K562 (cell line): ENCODE results near the gene TEX261. TPM values are rescaled to one million over a fixed set of nuclear protein-coding genes. Genes with fewer than 3 reads are reported as not detected.
A peak's percentile ranks its signal among the peaks of the same experiment; 100 is the strongest.

Experiments
- BRF1 ChIP-seq: IDR thresholded peaks from 3 replicates; pipeline ENCODE4 v1.6.1; 2011; ENCODE audit warnings: borderline replicate concordance, mild to moderate bottlenecking; ENCODE audit not compliant: insufficient read length; ENCODE audit errors: extremely low read depth
- COPS2 ChIP-seq: fragments of 450-650 bp; conservative IDR thresholded peaks from 2 replicates; pipeline ENCODE4 v1.6.1; 2016; ENCODE audit warnings: mild to moderate bottlenecking, moderate library complexity
- HIVEP1 ChIP-seq: fragments of 250-450 bp; sonication (Bioruptor Pico); IDR thresholded peaks from 2 replicates; pipeline ENCODE4 v1.4.0; 2020; ENCODE audit warnings: mild to moderate bottlenecking
- HNRNPK ChIP-seq: fragments of 200-400 bp; formaldehyde crosslinking; IDR thresholded peaks from one replicate; pipeline ENCODE4 v1.6.1; 2018; ENCODE audit warnings: mild to moderate bottlenecking, low read depth, low read length; ENCODE audit not compliant: poor library complexity, severe bottlenecking
- KDM2B ChIP-seq: fragments of 250-450 bp; sonication (Bioruptor Pico); IDR thresholded peaks from 2 replicates; pipeline ENCODE4 v1.8.0; 2021; ENCODE audit warnings: mild to moderate bottlenecking, moderate library complexity
- KLF1 ChIP-seq: fragments of 450-650 bp; IDR thresholded peaks from 2 replicates; pipeline ENCODE4 v1.6.1; 2016; ENCODE audit warnings: missing genetic modification characterization, missing compliant biosample characterization
- KLF10 ChIP-seq: fragments of 250-450 bp; sonication (Bioruptor Pico); IDR thresholded peaks from 2 replicates; pipeline ENCODE4 v1.6.1; 2021; ENCODE audit warnings: matching md5 sums
- PHF21A ChIP-seq: fragments of 450-650 bp; IDR thresholded peaks from 2 replicates; pipeline ENCODE4 v1.6.1; 2017; ENCODE audit warnings: low read depth, borderline replicate concordance
- PTRF ChIP-seq: fragments of 450-650 bp; IDR thresholded peaks from 2 replicates; pipeline ENCODE4 v1.6.1; 2016; ENCODE audit warnings: mild to moderate bottlenecking, missing genetic modification characterization, missing compliant biosample characterization
- ZBTB1 ChIP-seq: sonication (generic); formaldehyde crosslinking; IDR thresholded peaks from 2 replicates; pipeline ENCODE4 v1.8.1; 2023; ENCODE audit warnings: missing genetic modification reagents, low read depth, mild to moderate bottlenecking, borderline replicate concordance
- ZBTB11 ChIP-seq, 3 experiments: fragments of 200-800 bp in 1 of 3; fragments of 250-450 bp in 1 of 3; fragments of 450-650 bp in 1 of 3; sonication (Bioruptor Pico) in 1 of 3; sonication (Bioruptor generic) in 1 of 3; formaldehyde crosslinking in 1 of 3; IDR thresholded peaks; 2 replicates each; pipeline versions ENCODE4 v1.6.1 to v1.8.0; 2016 to 2022; ENCODE audit warnings: mild to moderate bottlenecking in 2 of 3, missing genetic modification characterization in 2 of 3, missing compliant biosample characterization in 1 of 3, moderate library complexity in 1 of 3
- ZNF143 ChIP-seq: sonication (generic); formaldehyde crosslinking; IDR thresholded peaks from 2 replicates; pipeline ENCODE4 v1.9.0; 2022; ENCODE audit warnings: mild to moderate bottlenecking, missing genetic modification reagents
- ZNF212 ChIP-seq: fragments of 450-650 bp; formaldehyde crosslinking; IDR thresholded peaks from 2 replicates; pipeline ENCODE4 v1.4.0; 2020; ENCODE audit warnings: mild to moderate bottlenecking
- ZNF408 ChIP-seq: fragments of 250-450 bp; sonication (Bioruptor Pico); IDR thresholded peaks from 2 replicates; pipeline ENCODE4 v1.4.0; 2020; ENCODE audit warnings: low read depth, mild to moderate bottlenecking, moderate library complexity
- polyA plus RNA-seq, 8 experiments: library from polyadenylated mRNA; depleted of rRNA in 4 of 8; stranded (reverse) in 5 of 8; unstranded in 3 of 8; fragments of >200 nt; fragmentation: Nextera tagmentation in 2 of 8; fragmentation: Illumina TruSeq in 1 of 8; extraction: Ambion mirVana in 2 of 8; extraction: Trizol in 1 of 8; gene quantifications; 2 replicates each; pipeline versions ENCODE4 v1.2.1 to v1.2.3, GENCODE V29; 2011 to 2014; ENCODE audit warnings: inconsistent platforms in 1 of 8, missing spikeins in 1 of 8
- total RNA-seq, 7 experiments: library from RNA; depleted of rRNA in 6 of 7; stranded (reverse); fragments of >200 nt in 6 of 7; fragmentation: Illumina TruSeq in 2 of 7; extraction: Trizol in 2 of 7; gene quantifications; 2 replicates each; pipeline versions ENCODE4 v1.2.1 to v1.2.3, GENCODE V29; 2011 to 2021; ENCODE audit warnings: low replicate concordance in 1 of 7
- TF ChIP-seq, protein P1 (sequence below): IDR thresholded peaks from 2 replicates; pipeline ENCODE4 v1.6.1; 2016; ENCODE audit warnings: missing genetic modification characterization, missing compliant biosample characterization
- TF ChIP-seq, protein P2 (sequence below): IDR thresholded peaks from 2 replicates; pipeline ENCODE4 v1.6.1; 2012; ENCODE audit warnings: low read depth, low read length, improper control_type of control experiment, borderline replicate concordance
- TF ChIP-seq, protein P3 (sequence below): sonication (generic); formaldehyde crosslinking; IDR thresholded peaks from 2 replicates; pipeline ENCODE4 v1.8.1; 2022; ENCODE audit warnings: missing genetic modification reagents
- TF ChIP-seq, protein P4 (sequence below): fragments of 450-650 bp; formaldehyde crosslinking; IDR thresholded peaks from 2 replicates; pipeline ENCODE4 v1.4.0; 2020; ENCODE audit warnings: mild to moderate bottlenecking, moderate library complexity

Gene TEX261
- total and polyA plus RNA-seq, 9 of the 15 experiments (the other 6 are each of a cell fraction or from before 2014, with no cell fraction given), result 11.9 to 110 (median 51.9) TPM

DNA sequence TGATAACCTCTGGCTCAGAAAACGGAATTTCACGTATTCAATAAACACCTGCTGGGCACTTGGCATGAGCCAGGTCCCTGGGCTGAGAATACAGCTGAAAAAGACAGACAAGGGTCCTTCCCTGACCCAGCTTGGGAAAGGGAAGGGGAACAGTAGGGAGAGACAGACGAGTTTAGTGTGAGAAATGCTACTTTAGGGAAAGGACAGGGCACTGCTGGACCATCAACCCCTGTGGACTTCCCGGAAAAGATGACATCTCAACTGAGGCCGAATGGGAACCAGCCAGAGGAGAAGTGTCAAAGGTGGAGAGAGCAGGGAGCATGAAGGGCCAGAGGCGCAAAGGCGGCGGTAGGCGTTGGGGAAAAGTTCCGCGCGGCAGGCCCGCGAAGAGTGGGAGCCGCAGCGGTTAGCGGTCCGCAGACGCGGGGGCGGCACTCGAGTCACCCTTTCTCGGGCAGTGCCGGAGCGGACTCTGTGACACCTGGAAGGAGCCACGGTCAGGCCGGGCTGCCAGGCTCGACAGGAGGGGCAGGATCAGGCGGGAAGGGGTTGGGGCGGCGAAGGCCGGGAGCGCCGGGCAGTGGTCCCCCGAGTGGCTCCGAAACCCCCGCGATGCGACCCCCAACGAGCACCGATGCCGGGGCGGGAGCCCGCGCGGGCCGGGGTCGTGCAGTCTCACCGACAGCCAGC is 519 bp downstream of the TEX261 start (continued):
- no peak for TF ChIP-seq COPS2
- no peak for TF ChIP-seq PHF21A
- TF ChIP-seq PTRF (tag), result no peak
- no peak for TF ChIP-seq HNRNPK
- TF ChIP-seq ZBTB1 (CRISPR knock-in tag), result peak; percentile 49; the same call in 1 of the 2 replicates
- TF ChIP-seq, protein P1, sequence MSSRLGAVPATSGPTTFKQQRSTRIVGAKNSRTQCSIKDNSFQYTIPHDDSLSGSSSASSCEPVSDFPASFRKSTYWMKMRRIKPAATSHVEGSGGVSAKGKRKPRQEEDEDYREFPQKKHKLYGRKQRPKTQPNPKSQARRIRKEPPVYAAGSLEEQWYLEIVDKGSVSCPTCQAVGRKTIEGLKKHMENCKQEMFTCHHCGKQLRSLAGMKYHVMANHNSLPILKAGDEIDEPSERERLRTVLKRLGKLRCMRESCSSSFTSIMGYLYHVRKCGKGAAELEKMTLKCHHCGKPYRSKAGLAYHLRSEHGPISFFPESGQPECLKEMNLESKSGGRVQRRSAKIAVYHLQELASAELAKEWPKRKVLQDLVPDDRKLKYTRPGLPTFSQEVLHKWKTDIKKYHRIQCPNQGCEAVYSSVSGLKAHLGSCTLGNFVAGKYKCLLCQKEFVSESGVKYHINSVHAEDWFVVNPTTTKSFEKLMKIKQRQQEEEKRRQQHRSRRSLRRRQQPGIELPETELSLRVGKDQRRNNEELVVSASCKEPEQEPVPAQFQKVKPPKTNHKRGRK, result no peak
- TF ChIP-seq ZNF408 (CRISPR knock-in tag), result no peak
- TF ChIP-seq, protein P2, sequence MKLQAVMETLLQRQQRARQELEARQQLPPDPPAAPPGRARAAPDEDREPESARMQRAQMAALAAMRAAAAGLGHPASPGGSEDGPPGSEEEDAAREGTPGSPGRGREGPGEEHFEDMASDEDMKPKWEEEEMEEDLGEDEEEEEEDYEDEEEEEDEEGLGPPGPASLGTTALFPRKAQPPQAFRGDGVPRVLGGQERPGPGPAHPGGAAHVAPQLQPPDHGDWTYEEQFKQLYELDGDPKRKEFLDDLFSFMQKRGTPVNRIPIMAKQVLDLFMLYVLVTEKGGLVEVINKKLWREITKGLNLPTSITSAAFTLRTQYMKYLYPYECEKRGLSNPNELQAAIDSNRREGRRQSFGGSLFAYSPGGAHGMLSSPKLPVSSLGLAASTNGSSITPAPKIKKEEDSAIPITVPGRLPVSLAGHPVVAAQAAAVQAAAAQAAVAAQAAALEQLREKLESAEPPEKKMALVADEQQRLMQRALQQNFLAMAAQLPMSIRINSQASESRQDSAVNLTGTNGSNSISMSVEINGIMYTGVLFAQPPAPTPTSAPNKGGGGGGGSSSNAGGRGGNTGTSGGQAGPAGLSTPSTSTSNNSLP, result no peak
- no peak for TF ChIP-seq HIVEP1 (CRISPR knock-in tag)
- no peak for TF ChIP-seq ZNF143 (CRISPR knock-in tag)
- no peak for TF ChIP-seq BRF1
- no peak for TF ChIP-seq KLF10 (CRISPR knock-in tag)
- TF ChIP-seq, protein P3, sequence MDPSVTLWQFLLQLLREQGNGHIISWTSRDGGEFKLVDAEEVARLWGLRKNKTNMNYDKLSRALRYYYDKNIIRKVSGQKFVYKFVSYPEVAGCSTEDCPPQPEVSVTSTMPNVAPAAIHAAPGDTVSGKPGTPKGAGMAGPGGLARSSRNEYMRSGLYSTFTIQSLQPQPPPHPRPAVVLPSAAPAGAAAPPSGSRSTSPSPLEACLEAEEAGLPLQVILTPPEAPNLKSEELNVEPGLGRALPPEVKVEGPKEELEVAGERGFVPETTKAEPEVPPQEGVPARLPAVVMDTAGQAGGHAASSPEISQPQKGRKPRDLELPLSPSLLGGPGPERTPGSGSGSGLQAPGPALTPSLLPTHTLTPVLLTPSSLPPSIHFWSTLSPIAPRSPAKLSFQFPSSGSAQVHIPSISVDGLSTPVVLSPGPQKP, result no peak
- TF ChIP-seq, protein P4, sequence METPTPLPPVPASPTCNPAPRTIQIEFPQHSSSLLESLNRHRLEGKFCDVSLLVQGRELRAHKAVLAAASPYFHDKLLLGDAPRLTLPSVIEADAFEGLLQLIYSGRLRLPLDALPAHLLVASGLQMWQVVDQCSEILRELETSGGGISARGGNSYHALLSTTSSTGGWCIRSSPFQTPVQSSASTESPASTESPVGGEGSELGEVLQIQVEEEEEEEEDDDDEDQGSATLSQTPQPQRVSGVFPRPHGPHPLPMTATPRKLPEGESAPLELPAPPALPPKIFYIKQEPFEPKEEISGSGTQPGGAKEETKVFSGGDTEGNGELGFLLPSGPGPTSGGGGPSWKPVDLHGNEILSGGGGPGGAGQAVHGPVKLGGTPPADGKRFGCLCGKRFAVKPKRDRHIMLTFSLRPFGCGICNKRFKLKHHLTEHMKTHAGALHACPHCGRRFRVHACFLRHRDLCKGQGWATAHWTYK (CRISPR knock-in tag), result no peak
- TF ChIP-seq KLF1 (tag), result no peak
- TF ChIP-seq ZBTB11 (CRISPR knock-in tag; IDR thresholded peaks at IDR 0.05), result peak in 1 of 3 experiments; percentile 57; a peak in 1 of 6 replicates
- TF ChIP-seq KDM2B (CRISPR knock-in tag), result no peak
- TF ChIP-seq ZNF212, result no peak
